IPS DF 19.7 (cell line): ENCODE measurements around the gene HDAC1.

ENCODE experiments used
- DNase-seq: peaks from one replicate; pipeline ENCODE4 v3.0.0-alpha.2; 2013; ENCODE audit warnings: low read depth, low spot score

Gene HDAC1

GRCh38 chr1:32373996-32374592 is 82.2 kb downstream of the HDAC1 start:
- no peak for DNase-seq

- DNase-seq: no peak
These were observed 84.3 kb downstream of the HDAC1 start for GRCh38 chr1:32376199-32376598.

- DNase-seq: no peak
These were observed 85.8 kb downstream of the HDAC1 start for GRCh38 chr1:32377541-32378220.

GRCh38 chr1:32380057-32380456 is 88.2 kb downstream of the HDAC1 start:
- no peak for DNase-seq
